Prostate gland (tissue), 2 donors: ENCODE results near the gene GUK1.

Experiments
- CTCF ChIP-seq, 4 experiments: fragments of 200-600 bp in 2 of 4; fragments of 450-650 bp in 2 of 4; sonication (generic) in 2 of 4; IDR thresholded peaks; 1 replicate in 3 of 4; 2 replicates in 1 of 4; pipeline ENCODE4 v1.5.1; 2016 to 2019; ENCODE audit warnings: antibody characterized with exemption in 4 of 4, mild to moderate bottlenecking in 2 of 4, moderate library complexity in 2 of 4
- POLR2AphosphoS5 ChIP-seq: sonication (generic); formaldehyde crosslinking; IDR thresholded peaks from one replicate; pipeline ENCODE4 v1.6.1; 2017; ENCODE audit warnings: antibody characterized with exemption

GRCh38 chr1:228180959-228181644 is 41.0 kb downstream of the GUK1 start:
- TF ChIP-seq CTCF (IDR thresholded peaks at IDR 0.05) = no peak
- no peak for TF ChIP-seq POLR2AphosphoS5
